Inflammatory macrophage (primary cell): Measurements from ENCODE around the gene ACAD10.

Experiments used
- DNase-seq, 2 donors: peaks; one replicate each; pipeline ENCODE4 v3.0.0-alpha.2; 2020 to 2022

ACAD10 gene

GRCh38 chr12:111780166-111780565, 94.3 kb downstream of the ACAD10 start:
- DNase-seq, result peak in 1 of 2 donors; percentile 30

DNA sequence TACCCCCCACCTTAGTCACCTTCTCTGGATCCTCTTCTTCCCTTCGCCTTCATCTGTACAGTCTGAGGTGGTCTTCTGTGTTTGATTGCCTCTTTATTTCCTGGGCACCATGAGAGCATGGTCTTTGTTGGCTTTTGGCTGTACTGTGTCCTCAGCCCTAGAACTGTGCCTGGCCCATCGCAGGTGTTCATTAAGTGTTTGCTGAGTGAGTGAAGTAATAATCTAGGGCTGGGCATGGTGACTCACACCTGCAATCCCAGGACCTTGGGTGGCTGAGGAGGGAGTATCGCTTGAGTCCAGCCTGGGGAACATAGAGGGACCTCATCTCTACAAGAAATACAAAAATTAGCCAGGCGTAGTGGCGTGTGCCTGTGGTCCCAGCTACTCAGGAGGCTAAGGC, 94.8 kb downstream of the ACAD10 start:
- no peak for DNase-seq

DNA sequence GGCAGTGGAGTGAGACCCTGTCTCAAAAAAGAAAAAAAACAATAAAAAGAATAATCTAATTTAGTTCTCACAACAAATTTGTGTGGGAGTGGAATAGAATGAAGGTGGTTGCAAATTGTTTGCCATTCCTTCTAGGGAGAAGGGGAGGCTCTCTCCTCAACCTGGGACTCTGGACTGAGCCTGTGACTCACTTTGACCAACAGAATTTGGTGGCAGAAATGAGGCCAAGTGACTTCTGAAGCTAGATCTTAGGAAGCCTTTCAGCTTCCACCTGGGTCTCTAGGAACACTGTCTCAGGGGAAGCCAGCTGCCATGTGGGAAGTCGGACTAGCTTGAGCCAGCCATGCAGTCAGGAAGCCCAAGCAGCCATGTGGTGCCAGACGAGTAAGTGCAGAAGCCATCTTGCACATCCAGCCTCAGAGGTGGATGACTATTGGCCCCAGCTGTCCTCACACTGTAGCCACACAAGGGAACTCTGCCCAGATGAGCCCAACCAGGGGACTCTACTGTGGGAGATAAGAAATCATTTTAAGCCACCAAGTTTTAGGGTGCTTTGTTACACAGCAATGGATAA, 95.3 kb downstream of the ACAD10 start:
- DNase-seq, result no peak

GRCh38 chr12:111783046-111783445, 97.2 kb downstream of the ACAD10 start:
- no peak for DNase-seq

DNA sequence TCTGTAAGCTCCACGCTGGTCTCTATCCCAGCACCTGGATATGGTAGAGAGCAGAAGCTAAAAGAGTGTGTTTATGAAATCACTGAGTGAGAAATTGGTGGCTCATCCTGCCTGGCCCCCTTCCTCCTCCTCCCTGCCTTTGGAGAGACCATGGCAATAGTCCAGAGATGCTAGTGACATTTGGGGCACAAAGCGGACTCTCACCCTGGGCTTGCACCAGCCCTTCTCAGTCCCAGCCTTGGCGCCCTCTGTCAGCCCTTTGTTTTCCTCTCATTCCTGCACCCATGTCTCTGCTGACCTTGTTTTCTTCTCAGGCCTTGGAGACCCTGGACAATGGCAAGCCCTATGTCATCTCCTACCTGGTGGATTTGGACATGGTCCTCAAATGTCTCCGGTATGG, 99.1 kb downstream of the ACAD10 start:
- DNase-seq, result no peak

DNA sequence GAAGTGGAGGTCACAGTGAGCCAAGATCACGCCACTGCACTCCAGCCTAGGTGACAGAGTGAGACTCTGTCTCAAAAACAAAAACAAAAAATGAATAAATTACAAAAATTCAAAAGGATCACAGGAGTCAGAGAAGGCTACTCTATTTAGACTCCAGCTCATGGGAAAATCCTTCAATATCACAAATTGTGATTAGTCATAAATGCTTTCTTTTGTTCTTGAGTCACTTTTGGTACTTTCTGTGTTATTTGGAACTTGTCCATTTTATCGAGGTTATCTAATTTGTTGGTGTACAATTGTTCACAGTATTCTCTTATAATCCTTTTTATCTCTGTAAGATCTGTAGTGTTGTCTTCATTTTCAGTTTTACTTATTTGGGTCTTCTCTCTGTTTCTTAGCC, 99.8 kb downstream of the ACAD10 start:
- no peak for DNase-seq

- DNase-seq, result peak; percentile 53 to 64
These were observed 102.4 kb downstream of the ACAD10 start for GRCh38 chr12:111788178-111788654.

GRCh38 chr12:111789779-111790178, 103.9 kb downstream of the ACAD10 start:
- DNase-seq, result no peak

- no peak for DNase-seq
These were observed 105.7 kb downstream of the ACAD10 start for GRCh38 chr12:111791507-111791906.

DNA sequence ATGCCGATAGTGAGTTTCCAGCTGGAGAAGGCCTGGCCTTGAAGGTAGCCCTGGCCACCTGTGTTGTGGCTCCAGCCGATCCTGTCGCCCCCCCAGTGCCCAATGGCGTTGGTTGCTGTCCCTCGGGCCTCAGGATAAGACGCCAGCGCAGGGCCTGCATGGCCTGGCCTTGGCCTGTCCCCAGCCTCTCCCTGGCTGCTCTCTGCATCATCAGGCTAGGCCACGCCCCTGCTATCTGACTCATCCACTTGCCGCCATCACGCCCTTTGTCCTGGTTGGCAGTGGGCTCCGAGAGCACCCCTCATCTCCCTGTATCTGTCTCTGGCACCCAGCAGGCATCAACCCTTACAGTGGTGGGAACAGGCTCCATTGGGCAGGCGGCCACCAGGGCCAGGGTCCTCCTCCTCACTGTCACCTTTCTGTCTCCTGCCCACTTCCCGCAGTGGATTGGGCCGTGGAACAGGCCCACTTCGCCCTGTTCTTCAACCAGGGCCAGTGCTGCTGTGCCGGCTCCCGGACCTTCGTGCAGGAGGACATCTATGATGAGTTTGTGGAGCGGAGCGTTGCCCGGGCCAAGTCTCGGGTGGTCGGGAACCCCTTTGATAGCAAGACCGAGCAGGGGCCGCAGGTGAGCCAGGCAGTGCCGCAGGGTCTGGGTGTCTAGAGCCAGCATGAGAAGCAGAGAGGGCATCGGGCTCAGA, 106.5 kb downstream of the ACAD10 start:
- DNase-seq, result no peak

DNA sequence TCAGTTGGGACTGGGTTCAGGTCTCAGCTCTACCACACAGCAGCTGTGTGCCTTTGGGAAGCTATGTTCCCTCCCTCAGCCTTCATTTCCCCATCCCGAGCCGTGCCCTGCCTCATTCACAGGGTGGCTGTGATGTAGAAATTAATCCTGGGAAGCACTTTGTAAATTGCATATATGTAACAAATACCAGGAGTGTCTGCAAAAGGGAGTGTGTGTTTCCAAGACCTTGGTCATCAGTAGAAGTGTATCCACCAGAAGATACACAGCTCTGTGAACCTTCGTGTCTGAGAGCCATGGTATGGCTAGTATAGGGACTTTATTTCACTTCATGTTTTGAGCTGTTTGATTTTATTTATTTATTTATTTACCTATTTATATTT, 107.0 kb downstream of the ACAD10 start:
- no peak for DNase-seq

GRCh38 chr12:111798182-111798581, 112.3 kb downstream of the ACAD10 start:
- DNase-seq, result no peak

DNA sequence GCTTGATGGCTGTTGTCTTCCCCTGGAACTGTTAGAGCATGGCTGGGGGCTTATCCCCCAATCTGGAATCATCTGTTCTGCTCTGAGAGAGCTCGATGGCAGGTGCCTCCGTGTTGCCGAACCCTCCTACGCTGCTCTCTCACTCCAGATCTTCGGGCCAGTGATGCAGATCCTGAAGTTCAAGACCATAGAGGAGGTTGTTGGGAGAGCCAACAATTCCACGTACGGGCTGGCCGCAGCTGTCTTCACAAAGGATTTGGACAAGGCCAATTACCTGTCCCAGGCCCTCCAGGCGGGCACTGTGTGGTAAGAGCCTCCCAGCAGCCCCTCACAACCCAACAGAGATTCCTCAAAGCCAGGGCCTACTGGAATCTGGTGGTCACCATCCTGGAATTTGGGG, 113.9 kb downstream of the ACAD10 start:
- no peak for DNase-seq

DNA sequence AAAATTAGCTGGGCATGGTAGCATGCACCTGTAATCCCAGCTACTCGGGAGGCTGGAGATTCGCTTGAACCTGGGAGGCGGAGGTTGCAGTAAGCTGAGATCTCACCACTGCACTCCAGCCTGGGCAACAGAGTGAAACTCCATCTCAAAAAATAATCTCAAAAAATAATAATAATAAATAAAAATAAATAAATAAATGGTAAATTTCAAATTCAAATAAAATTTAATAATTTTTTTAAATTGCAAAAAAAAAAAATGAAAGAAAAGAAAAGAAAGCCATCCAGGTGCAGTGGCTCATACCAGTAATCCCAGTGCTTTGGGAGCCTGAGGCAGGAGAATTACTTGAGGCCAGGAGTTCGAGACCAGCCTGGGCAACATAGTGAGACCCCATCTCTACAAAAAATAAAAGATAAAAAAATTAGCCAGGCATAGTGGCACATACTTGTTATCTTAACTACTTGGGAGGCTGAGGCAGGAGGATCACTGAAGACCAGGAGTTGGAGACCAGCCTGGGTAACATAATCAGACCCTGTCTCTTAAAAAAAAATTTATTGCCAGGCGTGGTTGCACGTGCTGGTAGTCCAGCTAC, 117.3 kb downstream of the ACAD10 start:
- no peak for DNase-seq

DNA sequence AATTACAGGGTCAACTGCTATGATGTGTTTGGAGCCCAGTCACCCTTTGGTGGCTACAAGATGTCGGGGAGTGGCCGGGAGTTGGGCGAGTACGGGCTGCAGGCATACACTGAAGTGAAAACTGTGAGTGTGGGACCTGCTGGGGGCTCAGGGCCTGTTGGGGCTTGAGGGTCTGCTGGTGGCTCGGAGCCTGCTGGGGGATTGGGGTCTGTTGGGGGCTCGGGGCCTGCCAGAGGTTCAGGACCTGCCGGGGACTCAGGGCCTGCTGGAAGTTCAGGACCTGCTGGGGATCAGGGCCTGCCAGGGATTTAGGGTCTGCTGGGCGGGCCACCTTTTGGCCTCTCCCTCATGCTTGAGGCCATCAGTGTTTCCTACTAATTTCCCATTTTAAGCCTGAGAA, 118.0 kb downstream of the ACAD10 start:
- DNase-seq, result no peak

- DNase-seq, result no peak
These were observed 120.5 kb downstream of the ACAD10 start for GRCh38 chr12:111806304-111806703.
